Activated CD4-positive, alpha-beta T cell treated with anti-CD3 and anti-CD28 coated beads, Interleukin-2, amount 50 U/mL, for 48 hours (primary cell): ENCODE data around the gene MPPED2.

Experiments
- DNase-seq, 2 experiments: peaks; one replicate each; pipeline ENCODE4 v3.0.0-alpha.2; 2020

Gene MPPED2

DNA sequence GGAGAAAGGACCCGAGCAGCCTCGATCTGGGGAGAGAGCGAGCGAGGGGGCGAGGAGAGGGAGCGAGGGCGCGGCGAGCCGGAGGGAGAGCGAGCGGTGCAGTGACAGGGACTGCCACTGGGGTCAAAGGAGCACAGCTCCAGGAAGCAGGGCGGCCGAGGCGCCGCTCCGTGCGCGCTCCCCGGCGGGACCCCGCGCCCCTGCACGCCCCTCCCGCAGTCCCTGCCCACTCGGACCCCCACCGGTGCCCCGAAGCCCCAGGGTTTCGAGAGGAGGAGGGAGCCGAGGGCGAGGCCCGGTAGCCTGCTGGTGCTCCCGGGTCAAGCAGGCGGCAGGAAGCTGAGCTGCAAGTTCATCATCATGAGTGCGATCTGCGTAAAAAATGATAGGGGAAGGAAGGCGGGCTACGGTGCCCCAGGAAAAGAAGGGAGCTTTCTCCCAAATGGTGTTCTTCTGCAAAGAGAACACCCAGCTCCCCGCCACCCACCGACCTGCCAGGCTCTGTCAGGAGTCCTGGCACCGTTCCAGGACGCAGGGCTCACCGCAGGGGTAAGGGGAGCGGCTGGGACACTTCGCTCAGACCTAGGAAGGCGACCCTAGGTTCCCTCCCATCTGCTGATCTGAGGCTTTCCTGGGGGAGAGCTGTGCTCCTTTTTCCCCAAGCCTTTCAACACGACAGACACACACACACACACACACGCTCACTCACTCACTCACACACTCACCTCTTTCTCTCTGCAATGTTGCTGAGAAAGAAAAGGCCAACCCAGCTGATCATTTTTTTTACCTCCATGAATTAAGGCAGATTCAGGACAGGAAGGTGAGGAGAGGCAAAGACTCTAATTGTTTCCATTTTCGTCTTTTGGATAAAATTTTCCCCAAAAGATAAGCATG is at the start of gene MPPED2:
MPPED2 (minus strand) TSS at position 103 of the 894 bp plus-strand sequence. CDS start 5,980 bp downstream, outside the sequence.
- DNase-seq: no peak

- DNase-seq: no peak
Observed at GRCh38 chr11:30635401-30635989, 49.3 kb upstream of the MPPED2 start.

GRCh38 chr11:30631148-30631547 is 45.0 kb upstream of the MPPED2 start:
- no peak for DNase-seq

GRCh38 chr11:30619767-30620166 is 33.6 kb upstream of the MPPED2 start:
- DNase-seq: no peak

- DNase-seq: no peak
Observed at GRCh38 chr11:30617762-30618161, 31.6 kb upstream of the MPPED2 start.

DNA sequence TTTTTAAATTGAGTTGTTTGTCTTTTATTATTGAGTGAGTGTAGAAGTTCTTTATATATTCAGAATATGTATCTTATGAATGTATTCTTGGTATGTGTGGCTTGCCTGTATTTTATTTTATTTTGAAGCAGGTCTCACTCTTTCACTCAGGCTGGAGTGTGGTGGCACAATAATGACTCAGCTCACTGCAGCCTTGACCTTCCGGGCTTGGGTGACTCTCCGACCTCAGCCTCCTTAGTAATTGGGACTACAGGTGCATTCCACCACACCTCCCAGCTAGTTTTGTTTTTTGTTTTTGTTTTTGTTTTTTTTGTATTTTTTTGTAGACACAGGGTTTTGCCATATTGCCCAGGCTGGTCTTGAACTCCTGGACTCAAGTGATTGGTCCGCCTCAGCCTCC is 24.5 kb upstream of the MPPED2 start:
- DNase-seq: no peak

- no peak for DNase-seq
Observed at GRCh38 chr11:30608534-30608933, 22.4 kb upstream of the MPPED2 start.

DNA sequence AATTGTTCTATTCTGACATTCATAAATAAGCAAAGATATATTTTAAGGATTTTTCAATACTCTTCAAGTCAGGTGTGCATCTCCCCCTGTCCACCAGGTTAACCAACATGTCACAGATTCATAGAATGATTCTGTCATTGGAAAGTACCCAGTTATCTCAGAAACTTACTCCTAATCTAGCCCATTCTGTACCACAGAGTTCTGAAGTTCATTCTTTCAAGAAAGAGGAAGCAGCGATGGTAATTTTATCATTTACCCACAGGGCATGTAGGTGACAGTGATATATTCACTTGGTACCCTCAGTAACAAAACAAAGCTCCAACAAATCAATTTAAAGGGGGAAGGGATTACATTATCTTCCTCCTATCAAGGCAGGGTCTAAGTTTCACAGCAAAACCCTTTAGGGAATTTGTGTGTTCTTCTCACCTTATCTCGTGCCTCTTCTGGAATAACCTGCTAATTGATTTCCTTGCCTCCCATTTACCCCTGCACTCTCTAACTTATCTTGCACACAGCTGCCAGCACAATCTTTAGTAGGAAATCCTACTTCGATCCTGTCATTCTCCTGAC is 19.0 kb upstream of the MPPED2 start:
- DNase-seq: no peak

- DNase-seq: no peak
Observed at GRCh38 chr11:30603357-30603756, 17.2 kb upstream of the MPPED2 start.

GRCh38 chr11:30596832-30597231 is 10.7 kb upstream of the MPPED2 start:
- DNase-seq: no peak

DNA sequence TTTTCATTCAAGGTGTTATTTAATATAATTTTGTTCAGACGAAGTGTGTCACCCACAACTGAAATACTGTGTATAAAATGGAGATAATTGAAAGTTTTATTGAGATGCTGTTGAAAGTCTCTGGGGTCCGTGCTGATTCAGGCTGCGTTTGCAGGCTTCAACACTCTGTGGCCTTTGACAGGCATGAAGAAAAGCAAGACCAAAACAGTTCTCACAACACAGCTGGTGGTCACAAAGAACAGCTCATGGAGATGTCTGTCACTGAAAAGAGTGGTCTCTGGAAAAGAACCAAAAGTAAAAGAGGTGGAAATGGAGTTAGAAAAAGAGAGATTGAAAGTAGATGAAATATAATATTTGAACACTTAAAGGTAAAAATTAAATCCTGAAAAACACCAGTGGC is 9.8 kb upstream of the MPPED2 start:
- no peak for DNase-seq

DNA sequence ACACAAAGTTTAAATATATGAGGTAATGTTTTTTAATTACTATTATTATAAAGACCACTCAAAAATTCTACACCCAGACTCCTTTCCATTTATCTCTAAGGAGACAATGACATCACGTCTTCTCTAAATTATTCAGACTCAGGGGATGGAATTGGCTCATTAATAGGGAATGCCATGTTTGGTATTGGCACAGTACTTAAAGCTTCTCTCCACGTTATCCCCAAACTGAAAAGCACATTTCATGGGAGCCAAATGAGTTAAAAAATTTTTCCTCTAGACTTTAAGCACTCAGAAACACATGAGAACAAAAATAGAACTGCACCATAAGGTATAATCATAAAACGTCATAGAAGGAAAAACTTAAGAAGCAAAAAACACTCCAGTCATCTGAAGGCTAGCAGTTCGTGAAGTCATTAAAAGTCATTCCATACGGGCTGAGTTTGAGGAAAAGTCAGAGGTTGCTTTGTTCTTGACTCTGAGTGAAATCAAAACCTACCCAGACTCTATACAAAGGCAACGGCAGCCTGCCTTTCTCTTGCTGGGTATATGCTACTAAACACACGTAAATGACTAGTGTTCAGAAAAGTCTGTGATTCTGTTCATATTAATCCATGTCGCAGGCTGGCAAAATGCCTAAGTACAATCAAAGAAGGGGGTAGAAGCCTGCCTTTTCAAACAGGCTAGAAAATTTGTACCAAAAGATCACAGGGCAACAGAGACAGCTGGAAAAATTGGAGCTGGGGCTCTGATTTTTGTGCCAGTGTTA is 8.7 kb upstream of the MPPED2 start:
- DNase-seq: no peak

DNA sequence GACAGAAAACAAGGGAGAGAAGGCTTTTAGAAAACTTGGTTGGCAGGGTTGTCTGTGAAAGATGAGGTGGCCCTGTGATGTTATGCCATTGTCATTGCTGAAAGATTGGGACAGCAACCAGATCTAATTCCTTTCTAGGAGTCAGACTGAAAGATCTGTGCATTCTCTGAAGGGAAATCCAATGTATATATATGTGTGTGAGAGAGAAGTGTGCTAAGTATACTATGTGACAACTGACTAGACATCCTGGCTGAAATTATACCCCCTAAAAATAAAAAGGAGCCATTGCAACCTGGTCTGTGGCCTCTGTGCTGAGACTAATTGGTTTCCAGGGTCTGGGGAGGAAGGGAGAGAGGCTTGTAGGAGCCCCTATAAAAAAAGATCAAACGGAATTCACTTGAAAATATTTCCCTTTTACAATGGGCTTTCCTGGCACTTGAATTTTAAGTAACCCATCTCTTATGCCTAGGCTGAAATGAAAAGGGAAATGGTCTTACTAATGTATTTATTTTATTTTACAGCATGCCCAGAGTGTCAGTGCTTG is 1.2 kb upstream of the MPPED2 start:
- DNase-seq: no peak

DNA sequence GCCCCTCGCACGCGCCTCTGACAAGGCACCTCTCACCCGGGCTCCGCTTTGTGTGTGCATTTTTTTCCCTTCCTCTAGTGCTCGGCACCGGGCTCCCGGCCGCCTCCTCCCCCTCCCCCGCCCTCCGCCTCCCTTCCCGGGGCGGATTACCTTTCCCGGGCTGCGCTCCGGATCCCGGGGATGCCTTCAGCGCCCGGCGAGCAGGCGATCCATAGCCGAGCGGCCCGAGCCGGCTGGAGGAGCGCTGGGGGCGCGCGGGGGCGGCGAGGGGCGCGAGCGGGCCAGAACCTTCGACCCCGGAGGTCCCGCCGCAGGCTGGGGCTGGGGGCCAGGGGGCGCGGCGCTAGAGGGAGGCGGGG is 282 bp downstream of the MPPED2 start:
- no peak for DNase-seq

DNA sequence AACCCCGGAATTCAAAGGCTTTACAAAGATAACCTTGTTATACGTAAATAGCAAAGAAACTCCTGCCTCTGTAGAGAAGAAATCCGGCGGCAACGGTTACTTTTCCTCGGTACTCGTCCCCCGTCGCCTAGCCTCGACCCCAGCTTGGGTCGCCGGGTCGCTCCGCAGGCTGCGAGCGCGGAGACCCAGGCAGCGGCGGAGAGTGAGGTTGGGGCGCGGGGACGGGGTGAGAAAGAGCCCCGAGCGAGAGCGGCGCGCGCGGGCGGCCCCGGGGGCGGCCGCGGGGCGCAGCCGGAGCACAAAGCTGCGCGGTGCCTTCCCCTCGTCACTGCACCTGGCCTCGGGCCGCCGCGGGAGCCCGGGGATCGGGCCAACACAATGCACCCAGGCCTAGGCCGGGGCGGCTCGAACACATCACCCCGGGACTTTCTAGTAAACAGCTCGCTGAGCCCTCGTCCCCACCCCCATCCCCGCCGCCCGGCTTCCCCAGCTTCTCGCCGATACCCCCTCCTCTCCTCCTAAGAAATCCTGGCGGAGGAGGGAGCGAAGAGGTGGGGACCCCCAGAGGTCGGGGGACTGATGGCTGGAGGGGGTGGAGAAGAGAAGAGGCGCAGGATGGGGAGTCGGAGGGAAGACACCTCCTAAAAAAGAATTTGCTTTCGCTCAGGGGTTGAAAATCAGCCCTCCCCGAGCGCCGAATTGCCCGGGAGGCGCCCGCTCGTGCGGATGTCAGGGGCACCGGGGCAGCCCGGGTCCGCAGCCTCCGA is 845 bp downstream of the MPPED2 start:
- no peak for DNase-seq

GRCh38 chr11:30583476-30584280 is 2.5 kb downstream of the MPPED2 start:
- no peak for DNase-seq

GRCh38 chr11:30582726-30583125 is 3.4 kb downstream of the MPPED2 start:
- DNase-seq: no peak

DNA sequence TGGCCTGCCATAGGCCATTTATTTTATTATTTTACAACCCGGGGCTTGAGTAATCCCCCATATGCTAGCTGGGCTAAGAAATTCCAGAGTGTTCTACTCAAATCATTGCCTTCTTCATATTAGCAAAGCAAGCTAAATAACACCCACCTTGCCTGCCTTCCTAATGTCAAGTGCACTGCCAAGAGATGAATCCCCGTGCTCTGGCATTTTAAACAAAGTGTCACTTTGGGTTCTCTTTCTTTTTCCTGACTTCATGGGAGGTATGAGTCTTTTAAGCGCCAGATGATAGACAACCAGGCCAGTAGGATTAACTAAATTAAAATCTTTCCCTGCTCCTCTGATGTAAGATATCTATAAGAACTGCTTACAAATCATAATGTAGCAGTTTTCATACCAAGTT is 4.5 kb downstream of the MPPED2 start:
- no peak for DNase-seq

GRCh38 chr11:30580573-30580972 is 5.6 kb downstream of the MPPED2 start:
- DNase-seq: no peak

DNA sequence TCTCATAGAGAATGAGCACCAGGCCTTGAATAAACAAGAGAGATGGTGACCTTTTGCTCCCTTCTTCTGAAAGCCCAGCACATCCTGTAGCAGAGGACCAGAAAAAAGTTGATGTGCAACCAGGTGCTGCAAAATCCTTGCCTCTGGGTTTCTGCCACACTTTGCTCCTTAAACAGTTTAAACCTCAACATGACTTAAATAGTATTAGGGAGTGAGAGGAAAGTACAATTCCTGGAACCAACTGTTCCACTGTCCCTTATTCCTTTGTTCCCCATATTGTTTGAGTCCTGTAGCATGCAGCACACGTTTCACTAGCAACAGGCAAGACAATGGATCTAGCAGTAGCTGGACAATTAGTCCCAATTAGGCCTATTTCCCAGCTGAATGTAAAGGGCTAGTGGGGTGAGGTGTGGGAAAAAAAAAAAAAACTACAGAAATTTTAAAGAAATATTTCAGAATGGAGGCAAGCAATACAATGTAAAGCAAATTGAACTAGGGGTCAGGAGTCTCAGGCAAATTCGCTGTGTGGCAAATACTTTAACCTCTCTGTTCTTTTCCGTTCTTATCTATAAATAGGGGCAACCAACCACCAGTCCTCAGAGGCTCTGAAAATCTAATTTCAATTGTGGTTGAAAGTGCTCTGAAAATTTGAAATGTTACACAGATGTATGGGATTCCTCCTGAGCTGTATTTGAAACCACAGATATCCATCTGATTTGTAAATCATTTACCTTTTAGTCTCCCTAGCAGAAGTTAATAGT is 6.6 kb downstream of the MPPED2 start:
- DNase-seq: no peak

DNA sequence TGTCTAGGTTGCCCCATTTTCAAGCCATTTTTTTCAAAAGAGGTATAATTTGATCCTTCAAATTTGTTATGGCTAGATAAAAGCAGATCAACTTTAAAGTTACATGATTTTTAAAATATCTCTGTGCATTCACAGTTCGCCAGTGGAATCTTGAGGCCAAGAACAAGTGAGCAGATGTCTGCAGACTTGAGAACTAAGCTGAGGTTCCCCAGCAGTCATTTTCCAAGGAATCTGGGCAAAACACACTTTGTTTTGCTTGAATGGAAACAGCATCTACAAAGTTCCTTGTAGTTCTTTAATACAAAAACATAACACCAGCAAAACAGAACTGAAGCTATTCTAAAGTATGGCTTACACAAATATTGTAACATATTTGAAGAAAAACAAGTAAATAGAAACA is 7.7 kb downstream of the MPPED2 start:
- no peak for DNase-seq
